GM13977 (cell line): ENCODE measurements around the gene DCAF16.

Experiments used
- DNase-seq: peaks from one replicate; pipeline ENCODE4 v3.0.0; 2012; ENCODE audit warnings: low spot score
- CTCF ChIP-seq: IDR thresholded peaks from 2 replicates; pipeline ENCODE4 v1.5.1; 2012; ENCODE audit warnings: mild to moderate bottlenecking, control low read depth; ENCODE audit not compliant: insufficient read depth; ENCODE audit errors: extremely low read depth, missing control alignments
- in situ Hi-C: fragments of 300-500 bp; cut with MboI; formaldehyde crosslinking; loops from one replicate; pipeline ENCODE4 v1.12.0; 2022; ENCODE audit warnings: low sequenced_read_pairs, low pct_unique_long_range_greater_than_20kb, mixed read lengths, inconsistent platforms; ENCODE audit not compliant: unreplicated experiment

DCAF16 gene

GRCh38 chr4:17765514-17766286 lies 44.9 kb downstream of the DCAF16 start:
- TF ChIP-seq CTCF, result no peak
- in situ Hi-C loops, result no loop called here
- no peak for DNase-seq

DNA sequence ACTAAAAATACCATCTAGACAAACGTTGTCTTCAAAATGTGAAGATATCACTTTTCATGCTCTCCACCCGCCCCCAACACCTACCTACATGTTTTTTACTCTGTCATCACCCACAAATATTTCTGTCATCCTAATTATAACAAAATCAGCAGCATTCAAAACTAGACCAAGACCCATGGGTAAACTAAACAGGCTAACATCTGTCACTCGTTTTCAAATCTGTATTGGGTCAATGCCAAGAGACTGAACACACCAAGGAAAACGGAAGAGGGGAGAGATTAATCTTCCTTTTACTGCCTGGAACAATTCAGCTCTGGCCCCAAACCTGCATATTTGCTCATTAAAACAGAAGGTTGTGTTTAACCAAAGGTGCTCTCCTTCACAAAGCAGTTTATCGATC lies 46.6 kb downstream of the DCAF16 start:
- TF ChIP-seq CTCF, result no peak
- no peak for DNase-seq
- in situ Hi-C loops, result no loop called here

DNA sequence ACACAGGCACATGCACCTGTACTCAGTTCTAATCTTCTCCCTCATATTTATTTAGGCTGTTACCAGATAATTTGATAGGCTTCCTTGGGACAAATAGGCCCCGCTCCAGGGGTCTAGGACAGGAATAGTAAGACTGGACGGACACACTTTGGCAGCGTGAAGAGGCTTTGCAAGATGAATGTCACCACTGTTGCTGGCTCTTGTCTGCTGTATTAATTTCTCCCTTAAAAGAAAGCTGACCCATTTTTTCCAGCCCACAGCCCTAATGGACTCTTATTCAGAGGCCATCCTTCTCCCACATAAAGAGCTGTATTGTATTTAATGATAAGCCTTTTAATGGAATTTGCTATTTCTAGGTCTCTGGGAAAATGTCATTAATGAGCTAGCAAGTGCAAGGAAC lies 47.1 kb downstream of the DCAF16 start:
- no peak for DNase-seq
- in situ Hi-C loops, result no loop called here
- TF ChIP-seq CTCF, result no peak

DNA sequence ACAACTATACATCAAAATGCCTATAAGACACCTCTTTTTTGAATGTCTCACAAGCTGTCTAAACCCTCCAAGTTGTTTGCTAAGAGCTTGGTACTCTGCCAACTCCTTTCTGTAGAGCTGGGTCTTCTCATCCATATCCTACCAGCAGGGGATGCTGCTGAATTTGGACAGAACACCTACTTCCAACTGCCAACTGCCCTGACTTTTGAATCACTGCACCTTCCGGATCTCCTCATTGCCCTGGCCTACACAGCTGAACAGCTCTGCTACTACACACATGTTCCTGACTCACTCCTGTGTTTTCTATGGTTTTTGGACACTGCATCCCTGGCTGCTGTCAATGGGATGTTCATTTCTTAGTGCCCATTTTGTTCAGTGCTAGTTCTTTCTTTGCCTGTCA lies 47.8 kb downstream of the DCAF16 start:
- in situ Hi-C loops, result no loop called here
- no peak for DNase-seq
- TF ChIP-seq CTCF, result peak; percentile 30

- no peak for DNase-seq
- no peak for TF ChIP-seq CTCF
- in situ Hi-C loops, result no loop called here
These were observed 49.5 kb downstream of the DCAF16 start for GRCh38 chr4:17761062-17761461.

DNA sequence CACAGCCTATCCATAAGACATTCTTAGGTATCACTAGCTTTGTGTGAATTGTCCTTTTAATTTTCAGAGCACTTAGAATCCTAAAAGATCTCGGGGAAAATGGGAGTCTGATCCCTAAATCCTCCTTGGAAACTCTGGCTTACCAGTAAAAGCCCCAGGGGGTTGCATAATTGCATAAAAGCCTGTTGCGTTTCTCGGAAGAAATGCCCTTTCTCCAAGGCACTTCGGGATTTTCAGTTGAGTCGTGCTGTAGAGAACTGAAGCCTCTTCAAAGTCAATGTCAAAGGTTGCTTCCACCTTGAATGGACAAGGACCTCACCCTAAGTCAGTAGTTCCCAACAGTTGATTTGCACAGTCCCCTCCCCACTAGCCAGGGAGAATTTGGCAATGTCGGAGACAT lies 49.9 kb downstream of the DCAF16 start:
- in situ Hi-C loops, result no loop called here
- no peak for DNase-seq
- TF ChIP-seq CTCF, result no peak

GRCh38 chr4:17758485-17758884 lies 52.1 kb downstream of the DCAF16 start:
- in situ Hi-C loops, result no loop called here
- no peak for DNase-seq
- no peak for TF ChIP-seq CTCF
